ES-I3 (cell line): ENCODE data around the gene MFSD2A.

ENCODE experiments used
- H3K36me3 ChIP-seq: 2 replicates; pipeline ENCODE4 v1.6.1; 2013; ENCODE audit warnings: mild to moderate bottlenecking, low read length, control low read depth, moderate library complexity; ENCODE audit not compliant: insufficient read depth
- H3K4me1 ChIP-seq: 2 replicates; pipeline ENCODE4 v1.6.1; 2013; ENCODE audit warnings: mild to moderate bottlenecking, control low read depth, low read length; ENCODE audit not compliant: insufficient read depth
- H3K9ac ChIP-seq: 2 replicates; pipeline ENCODE4 v1.6.1; 2013; ENCODE audit warnings: low read depth, mild to moderate bottlenecking, low read length, moderate library complexity
- H3K9me3 ChIP-seq: 2 replicates; pipeline ENCODE4 v1.6.1; 2013; ENCODE audit warnings: mild to moderate bottlenecking, low read length, moderate library complexity; ENCODE audit not compliant: control insufficient read depth, insufficient read depth

Gene MFSD2A

DNA sequence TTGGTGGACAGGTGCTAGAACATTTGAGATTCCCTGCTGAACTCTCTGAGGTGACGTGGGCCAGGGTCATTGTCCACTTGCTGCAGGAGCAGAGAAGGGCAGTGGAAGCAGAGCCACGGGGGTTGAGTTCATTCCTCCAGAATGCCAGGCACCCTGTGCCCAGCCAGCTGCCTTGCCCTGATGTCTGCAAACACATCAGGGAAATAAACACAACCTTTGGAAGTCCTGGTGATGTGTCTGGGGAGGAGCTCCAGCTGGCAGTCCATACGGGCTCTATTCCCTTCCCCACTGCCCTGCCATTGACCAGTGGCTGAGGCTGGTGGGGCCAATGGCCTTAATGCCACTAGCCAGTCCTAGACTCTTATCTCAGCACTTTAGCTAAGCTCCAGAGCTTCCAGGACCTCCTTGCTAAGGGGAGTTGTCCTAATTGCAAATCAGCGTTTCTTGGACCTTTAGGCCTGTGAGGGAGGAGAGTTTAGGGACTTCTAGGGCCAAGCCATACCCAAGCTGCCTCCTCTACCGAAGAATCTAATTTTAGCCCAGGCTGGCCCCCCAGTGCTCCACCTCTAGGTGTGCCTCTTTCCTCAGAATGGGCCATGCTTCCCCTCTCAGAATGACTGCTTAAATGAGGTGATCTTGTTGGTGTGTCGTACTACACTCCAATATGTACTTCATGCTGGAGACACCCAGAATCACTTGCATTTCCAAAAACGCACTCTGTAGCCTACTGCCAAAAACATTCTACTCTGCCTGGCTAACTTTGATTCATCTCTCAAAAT, 25.9 kb upstream of the MFSD2A start:
- Histone ChIP-seq H3K36me3 (no peaks in the 10 kb centered on the region), H3K4me1 (no peaks in the 10 kb centered on the region; the same call in 1 of the 2 replicates), H3K9ac (no peak overlapping the region), H3K9me3 (no peaks in the 10 kb centered on the region)

DNA sequence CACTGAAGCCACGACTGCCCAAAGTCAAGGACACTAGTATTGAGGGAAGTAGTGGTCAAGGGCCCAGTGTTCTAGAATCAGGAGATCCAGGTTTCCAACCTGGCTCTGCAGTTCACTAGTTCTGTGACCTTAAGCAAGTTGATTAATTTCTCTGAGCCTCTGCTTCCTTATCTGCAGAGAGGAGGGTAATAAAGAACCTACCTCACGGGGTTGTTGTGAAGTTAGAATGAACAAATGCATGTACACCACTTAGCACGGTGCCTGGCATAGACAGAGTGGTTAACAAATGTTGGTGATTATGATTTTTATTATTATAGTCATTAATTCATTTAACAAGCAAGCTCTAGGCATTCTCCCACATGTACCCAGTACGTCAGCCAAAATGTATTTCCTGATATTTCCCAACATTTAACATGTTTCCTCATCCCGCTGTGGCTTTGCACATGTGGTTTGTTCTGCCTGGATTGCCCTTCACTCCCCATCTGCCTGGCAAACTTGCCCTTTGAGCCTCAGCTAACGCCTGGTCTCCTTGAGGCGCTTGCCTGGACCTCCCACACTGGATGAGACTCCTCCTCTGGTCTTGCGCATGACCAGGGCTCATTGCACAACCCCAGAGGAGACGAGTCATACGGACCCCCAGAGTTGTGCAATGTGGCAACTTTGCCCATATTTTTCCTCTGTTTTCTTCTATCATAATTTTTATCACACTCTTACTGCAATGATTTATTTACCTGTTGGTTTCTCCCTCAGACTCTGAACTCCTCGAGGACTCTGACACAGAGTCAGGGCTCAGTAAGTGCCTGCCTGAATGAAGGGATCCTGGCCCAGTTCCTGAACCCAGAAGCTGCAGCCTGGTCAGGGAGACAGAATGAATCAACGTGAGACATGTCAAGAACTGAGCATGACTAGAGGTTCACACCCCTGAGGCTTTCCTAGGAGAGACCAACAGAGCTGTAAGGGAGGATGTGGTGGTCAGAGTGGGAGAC, 20.7 kb upstream of the MFSD2A start:
- Histone ChIP-seq H3K9ac (no peak overlapping the region), H3K36me3 (no peaks in the 10 kb centered on the region)

GRCh38 chr1:39936724-39937491, 18.0 kb upstream of the MFSD2A start:
- H3K36me3 ChIP-seq = no peaks in the 10 kb centered on the region
- no peak overlapping the region for H3K9ac ChIP-seq
- H3K4me1 ChIP-seq = no peaks in the 10 kb centered on the region
- H3K9me3 ChIP-seq = no peaks in the 10 kb centered on the region

More for the DNA sequence above, 20.7 kb upstream of the MFSD2A start:
- no peaks in the 10 kb centered on the region for H3K4me1 ChIP-seq
- no peaks in the 10 kb centered on the region for H3K9me3 ChIP-seq

DNA sequence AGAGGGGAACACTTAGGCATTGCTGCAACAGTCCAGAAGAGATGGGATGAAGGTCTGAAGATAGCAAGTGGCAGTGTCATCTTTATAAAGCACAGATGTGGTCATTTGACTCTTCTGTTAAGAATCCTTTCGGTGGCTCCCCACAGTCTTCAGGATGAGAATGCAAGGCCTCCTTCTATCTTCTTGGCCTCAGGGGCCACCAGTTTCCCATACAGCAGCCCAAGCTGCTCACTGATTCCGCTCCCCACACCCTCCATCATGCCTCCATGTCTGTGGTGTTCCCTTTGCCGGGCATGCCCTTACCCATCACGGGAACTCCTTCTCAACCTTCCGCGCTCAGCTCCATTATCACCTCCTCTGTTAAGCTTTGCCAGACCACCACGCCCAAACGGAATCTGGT, 16.1 kb upstream of the MFSD2A start:
- no peak overlapping the region for H3K9ac ChIP-seq
- peaks cover 5% of the 10 kb centered on the region; the same call in 1 of the 2 replicates for H3K4me1 ChIP-seq
- H3K36me3 ChIP-seq = no peaks in the 10 kb centered on the region
- no peaks in the 10 kb centered on the region for H3K9me3 ChIP-seq

DNA sequence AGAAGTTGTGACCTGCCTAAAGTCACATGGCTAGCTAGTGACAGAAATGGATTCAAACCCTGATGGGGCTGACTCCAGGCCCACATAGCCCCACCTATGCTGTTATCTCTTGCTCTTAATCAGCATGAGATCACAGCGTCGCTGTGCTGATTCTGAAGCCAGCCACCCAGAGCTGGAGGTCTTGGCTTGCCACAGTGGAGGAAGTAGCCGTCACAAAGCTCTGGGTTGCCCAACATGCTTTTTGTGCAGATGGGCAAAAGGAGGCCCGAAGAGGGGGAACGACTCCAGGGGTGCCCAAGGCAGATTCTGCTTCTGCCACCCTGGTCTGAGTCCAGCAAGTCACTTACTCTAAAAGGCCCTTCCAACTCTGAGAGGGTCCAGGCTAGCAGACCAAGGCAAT, 14.7 kb upstream of the MFSD2A start:
- no peak overlapping the region for H3K9ac ChIP-seq
- no peaks in the 10 kb centered on the region for H3K36me3 ChIP-seq
- peaks cover 5% of the 10 kb centered on the region for H3K4me1 ChIP-seq
- no peaks in the 10 kb centered on the region for H3K9me3 ChIP-seq

- no peak overlapping the region for H3K9ac ChIP-seq
- no peaks in the 10 kb centered on the region for H3K9me3 ChIP-seq
- H3K4me1 ChIP-seq = peaks cover 5% of the 10 kb centered on the region
- no peaks in the 10 kb centered on the region for H3K36me3 ChIP-seq
Observed at GRCh38 chr1:39940980-39941871, 13.7 kb upstream of the MFSD2A start.

GRCh38 chr1:39943471-39944290, 11.3 kb upstream of the MFSD2A start:
- no peaks in the 10 kb centered on the region for H3K36me3 ChIP-seq
- peaks cover 5% of the 10 kb centered on the region for H3K4me1 ChIP-seq
- H3K9ac ChIP-seq = no peak overlapping the region
- H3K9me3 ChIP-seq = no peaks in the 10 kb centered on the region

DNA sequence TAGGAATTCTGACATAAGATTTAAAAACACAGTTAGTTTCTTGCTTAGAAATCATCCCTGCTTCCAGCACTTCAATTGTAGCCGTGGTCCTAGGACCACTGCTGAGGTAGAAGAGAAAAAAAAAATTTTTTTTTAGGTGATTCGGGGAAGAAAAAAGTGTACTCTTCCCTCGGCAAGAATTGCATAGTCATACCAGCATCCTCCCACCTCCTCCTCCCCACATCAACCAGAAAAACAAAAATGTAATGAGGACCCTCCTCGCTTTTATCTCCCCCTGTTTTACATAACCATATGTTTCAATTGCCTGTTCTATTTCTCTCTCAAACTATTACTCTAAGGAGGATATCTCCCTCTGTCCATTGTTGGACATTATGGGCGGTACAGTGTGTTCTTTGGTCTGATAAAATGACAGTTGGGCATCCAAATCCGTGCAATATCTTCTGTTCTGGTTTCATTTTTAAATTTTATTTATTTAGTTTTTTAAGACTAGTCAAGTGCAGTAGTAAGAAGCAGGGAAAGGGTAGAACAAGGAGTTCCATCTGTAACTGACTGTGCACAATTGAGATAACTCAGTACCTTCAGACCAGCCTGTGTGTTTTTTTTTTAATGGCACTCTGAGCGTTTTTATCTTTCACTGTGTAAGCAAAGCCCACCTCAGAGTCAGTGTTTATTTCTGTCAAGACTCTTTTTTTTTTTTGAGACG, 10.4 kb upstream of the MFSD2A start:
- Histone ChIP-seq H3K9ac (no peak overlapping the region), H3K9me3 (no peaks in the 10 kb centered on the region), H3K4me1 (peaks cover 10% of the 10 kb centered on the region), H3K36me3 (no peaks in the 10 kb centered on the region)

DNA sequence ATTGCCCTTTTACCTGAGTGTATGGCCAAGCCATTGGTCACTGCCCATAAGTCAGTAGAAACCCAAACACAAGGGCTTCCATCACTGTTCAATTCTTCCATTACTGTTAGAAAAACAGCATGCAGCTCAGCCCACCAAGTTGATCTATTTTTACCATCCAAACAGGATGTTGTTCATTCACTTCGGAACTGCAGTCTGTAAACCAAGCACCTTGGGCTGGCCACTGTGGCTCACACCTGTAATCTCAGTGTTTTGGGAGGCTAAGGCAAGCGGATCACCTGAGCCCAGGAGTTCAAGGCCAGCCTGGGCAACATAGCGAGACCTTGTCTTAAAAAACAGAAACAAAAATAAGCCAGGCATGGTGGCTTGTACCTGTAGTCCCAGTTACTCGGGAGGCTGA, 8.7 kb upstream of the MFSD2A start:
- H3K36me3 ChIP-seq = no peaks in the 10 kb centered on the region
- H3K9me3 ChIP-seq = no peaks in the 10 kb centered on the region
- H3K4me1 ChIP-seq = peaks cover 13% of the 10 kb centered on the region
- H3K9ac ChIP-seq = no peak overlapping the region

GRCh38 chr1:39947260-39947659, 7.7 kb upstream of the MFSD2A start:
- Histone ChIP-seq H3K36me3 (no peaks in the 10 kb centered on the region), H3K4me1 (peaks cover 13% of the 10 kb centered on the region), H3K9ac (no peak overlapping the region), H3K9me3 (no peaks in the 10 kb centered on the region)

DNA sequence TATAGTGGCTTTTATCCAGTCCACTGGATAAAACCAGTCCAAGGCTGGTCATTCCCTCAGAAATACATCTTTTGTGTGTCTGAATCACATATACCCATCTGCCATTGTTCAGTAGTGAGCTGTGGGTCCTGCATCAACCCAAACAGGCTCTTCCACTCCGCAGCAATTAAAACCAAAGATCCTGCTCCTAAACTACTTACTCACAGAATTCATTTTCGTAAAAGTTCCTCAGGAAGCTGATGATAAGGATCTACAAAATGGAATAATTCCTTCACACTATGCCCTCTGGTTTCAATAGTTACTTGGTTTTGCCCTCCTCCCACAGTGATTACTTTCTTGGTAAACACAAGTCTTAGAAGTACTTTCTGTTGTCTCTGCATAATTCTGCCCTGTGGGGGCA, 5.1 kb upstream of the MFSD2A start:
- H3K9me3 ChIP-seq = no peaks in the 10 kb centered on the region
- no peaks in the 10 kb centered on the region for H3K36me3 ChIP-seq
- H3K4me1 ChIP-seq = peaks cover 8% of the 10 kb centered on the region; the same call in 1 of the 2 replicates
- no peak overlapping the region for H3K9ac ChIP-seq

DNA sequence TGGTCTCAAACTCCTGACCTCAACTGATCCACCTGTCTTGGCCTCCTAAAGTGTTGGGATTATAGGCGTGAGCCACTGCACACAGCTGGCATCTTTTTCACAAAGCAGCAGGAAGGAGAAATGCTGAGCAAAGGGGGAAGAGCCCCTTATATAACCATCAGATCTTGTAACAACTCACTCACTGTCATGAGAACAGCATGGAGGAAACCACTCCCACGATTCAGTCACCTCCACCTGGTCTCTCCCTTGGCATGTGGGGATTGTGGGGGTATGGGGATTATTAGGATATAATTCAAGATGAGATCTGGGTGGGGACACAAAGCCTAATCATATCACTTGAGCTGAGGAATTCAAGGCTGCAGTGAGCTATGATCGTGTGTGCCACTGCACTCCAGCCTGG, 3.0 kb upstream of the MFSD2A start:
- no peaks in the 10 kb centered on the region for H3K9me3 ChIP-seq
- peaks cover 8% of the 10 kb centered on the region; the same call in 1 of the 2 replicates for H3K4me1 ChIP-seq
- H3K9ac ChIP-seq = no peak overlapping the region
- H3K36me3 ChIP-seq = no peaks in the 10 kb centered on the region
